Fibroblast of lung (primary cell): ENCODE data around the gene RASSF9.

Experiments
- CTCF ChIP-seq, 2 donors: IDR thresholded peaks in 1 of 2; conservative IDR thresholded peaks in 1 of 2; 1 replicate in 1 of 2; 2 replicates in 1 of 2; pipeline ENCODE4 v1.5.1; 2011 to 2012; ENCODE audit warnings: low read length in 2 of 2, control low read depth in 1 of 2, inconsistent platforms in 1 of 2, low read depth in 1 of 2, mild to moderate bottlenecking in 1 of 2
- EZH2 ChIP-seq: IDR thresholded peaks from 2 replicates; pipeline ENCODE4 v1.5.1; 2012; ENCODE audit warnings: low read length, control low read depth, mild to moderate bottlenecking; ENCODE audit errors: missing control alignments

- TF ChIP-seq CTCF (conservative IDR thresholded peaks at IDR 0.05 in 1 of 2, IDR thresholded peaks at IDR 0.05 in 1 of 2; ENCODE audit: low read depth in 1 of 2, low read length in 2 of 2) (peak; percentile 77 to 82), EZH2 (no peak)
Observed at GRCh38 chr12:85866986-85867776, 31.0 kb upstream of the RASSF9 start.
